Lung (tissue), 12 donors: ENCODE results near the gene LRRC8E. TPM values are rescaled to one million over a fixed set of nuclear protein-coding genes. Genes with fewer than 3 reads are reported as not detected.

Experiments
- ATAC-seq: fragments of 200-7000 bp; cut with Tn5 transposase; one replicate; pipeline ENCODE4 v1.9.1; 2020; ENCODE audit warnings: moderate number of reproducible peaks; ENCODE audit not compliant: insufficient read depth, low FRiP score
- DNase-seq, 3 donors: peaks; one replicate each; pipeline ENCODE4 v3.0.0-alpha.2; 2013 to 2017
- H3K27ac ChIP-seq, 2 donors: one replicate each; pipeline ENCODE4 v1.5.1; 2013; ENCODE audit warnings: mild to moderate bottlenecking in 2 of 2, moderate library complexity in 2 of 2, control low read depth in 1 of 2, inconsistent platforms in 1 of 2, low read depth in 1 of 2, low read length in 1 of 2
- H3K27me3 ChIP-seq, 3 donors: one replicate each; pipeline ENCODE4 v1.5.1; 2013; ENCODE audit warnings: low read length in 2 of 3; ENCODE audit not compliant: control insufficient read depth in 3 of 3, insufficient read depth in 3 of 3
- H3K36me3 ChIP-seq, 4 donors: one replicate each; pipeline ENCODE4 v1.5.1; 2013; ENCODE audit warnings: low read length in 4 of 4, mild to moderate bottlenecking in 1 of 4, moderate library complexity in 1 of 4; ENCODE audit not compliant: control insufficient read depth in 4 of 4, insufficient read depth in 4 of 4
- H3K4me1 ChIP-seq, 5 donors: one replicate each; pipeline ENCODE4 v1.5.1; 2013; ENCODE audit warnings: low read length in 5 of 5, mild to moderate bottlenecking in 2 of 5, moderate library complexity in 1 of 5; ENCODE audit not compliant: control insufficient read depth in 5 of 5, insufficient read depth in 5 of 5
- H3K4me3 ChIP-seq: one replicate; pipeline ENCODE4 v1.5.1; 2013; ENCODE audit warnings: mild to moderate bottlenecking, control low read depth, moderate library complexity
- H3K9ac ChIP-seq, 2 donors: one replicate each; pipeline ENCODE4 v1.5.1; 2013; ENCODE audit warnings: low read length in 2 of 2, control low read depth in 1 of 2; ENCODE audit not compliant: insufficient read depth in 1 of 2
- H3K9me3 ChIP-seq, 4 donors: one replicate each; pipeline ENCODE4 v1.5.1; 2013; ENCODE audit warnings: low read length in 3 of 4, mild to moderate bottlenecking in 1 of 4, moderate library complexity in 1 of 4; ENCODE audit not compliant: control insufficient read depth in 4 of 4, insufficient read depth in 3 of 4
- WGBS, 2 donors: extraction: QIAGEN DNeasy Blood & Tissue Kit; methylation state at CpG; one replicate each; pipeline ENCODE4 v1.1.7; 2013; 5-methylcytosine and 5-hydroxymethylcytosine counted together
- polyA plus RNA-seq, 2 donors: library from polyadenylated mRNA; stranded (reverse); fragments of 200-250 nt; gene quantifications; one replicate each; pipeline ENCODE4 v1.2.1, GENCODE V29; 2013
- total RNA-seq, 2 donors: library from RNA; depleted of rRNA in 1 of 2; stranded (reverse); fragments of >200 nt in 1 of 2; gene quantifications; one replicate each; pipeline ENCODE4 v1.2.1, GENCODE V29; 2014 to 2021
- TF ChIP-seq, protein P1 (sequence below): IDR thresholded peaks from 2 replicates; pipeline ENCODE4 v1.5.1; 2012; ENCODE audit warnings: mild to moderate bottlenecking; ENCODE audit errors: control extremely low read depth, extremely low read depth
- donor health status: control.
- donor health status: control.
- donor health status: Bipolar disorder and iron deficiency.
- donor health status: healthy.
- donor health status: DM: yes; HTN: yes; CAD: no.

The LRRC8E gene
- total and polyA plus RNA-seq, 4 donors, result 3.7 to 8.6 (median 5.3) TPM

- H3K4me3 ChIP-seq, result no peak overlapping the region
- H3K9me3 ChIP-seq, result no peaks in the 10 kb centered on the region
- no peak overlapping the region for H3K9ac ChIP-seq
- H3K36me3 ChIP-seq, result no peaks in the 10 kb centered on the region
- DNase-seq (no peak), ATAC-seq (no peak)
- 89 to 94% methylated on average over 10 to 11 of the region's 11 CpGs for whole genome bisulfite sequencing, 2 donors
- H3K27ac ChIP-seq, result no peak overlapping the region
- no peaks in the 10 kb centered on the region for H3K27me3 ChIP-seq
- H3K4me1 ChIP-seq, result peaks cover 0 to 6% (median 0%) of the 10 kb centered on the region in 5 donors
- TF ChIP-seq, protein P1, sequence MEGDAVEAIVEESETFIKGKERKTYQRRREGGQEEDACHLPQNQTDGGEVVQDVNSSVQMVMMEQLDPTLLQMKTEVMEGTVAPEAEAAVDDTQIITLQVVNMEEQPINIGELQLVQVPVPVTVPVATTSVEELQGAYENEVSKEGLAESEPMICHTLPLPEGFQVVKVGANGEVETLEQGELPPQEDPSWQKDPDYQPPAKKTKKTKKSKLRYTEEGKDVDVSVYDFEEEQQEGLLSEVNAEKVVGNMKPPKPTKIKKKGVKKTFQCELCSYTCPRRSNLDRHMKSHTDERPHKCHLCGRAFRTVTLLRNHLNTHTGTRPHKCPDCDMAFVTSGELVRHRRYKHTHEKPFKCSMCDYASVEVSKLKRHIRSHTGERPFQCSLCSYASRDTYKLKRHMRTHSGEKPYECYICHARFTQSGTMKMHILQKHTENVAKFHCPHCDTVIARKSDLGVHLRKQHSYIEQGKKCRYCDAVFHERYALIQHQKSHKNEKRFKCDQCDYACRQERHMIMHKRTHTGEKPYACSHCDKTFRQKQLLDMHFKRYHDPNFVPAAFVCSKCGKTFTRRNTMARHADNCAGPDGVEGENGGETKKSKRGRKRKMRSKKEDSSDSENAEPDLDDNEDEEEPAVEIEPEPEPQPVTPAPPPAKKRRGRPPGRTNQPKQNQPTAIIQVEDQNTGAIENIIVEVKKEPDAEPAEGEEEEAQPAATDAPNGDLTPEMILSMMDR, result no peak
Observed at GRCh38 chr19:7841751-7842660, 46.3 kb upstream of the LRRC8E start.

DNA sequence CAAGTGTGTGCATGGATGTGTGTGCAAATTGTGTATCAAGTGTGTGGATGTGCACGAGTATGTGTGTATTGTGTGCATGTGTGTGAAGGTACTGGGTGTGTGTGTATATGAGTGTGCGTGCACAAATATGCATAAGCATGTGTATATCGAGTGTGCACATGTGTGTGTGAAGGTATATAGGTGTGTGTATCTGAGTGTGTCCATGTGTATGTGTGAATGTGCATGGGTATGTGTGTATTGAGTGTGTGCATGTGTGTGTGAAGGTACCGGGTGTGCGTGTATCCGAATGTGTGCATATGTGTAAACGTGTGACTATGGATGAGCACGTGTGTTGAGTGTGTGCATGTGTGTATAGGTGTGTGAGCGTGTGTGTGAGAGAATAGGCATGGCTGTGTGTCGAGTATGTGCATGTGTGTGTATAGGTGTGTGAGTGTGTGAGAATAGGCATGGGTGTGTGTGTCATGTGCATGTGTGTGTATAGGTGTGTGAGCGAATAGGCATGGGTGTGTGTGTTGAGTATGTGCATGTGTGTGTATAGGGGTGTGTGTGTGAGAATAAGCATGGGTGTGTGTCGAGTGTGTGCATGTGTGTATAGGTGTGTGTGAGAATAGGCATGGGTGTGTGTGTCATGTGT, 45.5 kb upstream of the LRRC8E start:
- H3K4me3 ChIP-seq, result no peak overlapping the region
- WGBS, 2 donors, result 96 to 97% methylated on average over 12 of the region's 12 CpGs
- H3K36me3 ChIP-seq, result no peaks in the 10 kb centered on the region
- DNase-seq, result no peak
- no peaks in the 10 kb centered on the region for H3K9me3 ChIP-seq
- no peak for ATAC-seq
- H3K9ac ChIP-seq, result no peak overlapping the region
- no peak overlapping the region for H3K27ac ChIP-seq
- TF ChIP-seq, protein P1, result no peak
- peaks cover 0 to 6% (median 0%) of the 10 kb centered on the region in 5 donors for H3K4me1 ChIP-seq
- no peaks in the 10 kb centered on the region for H3K27me3 ChIP-seq

DNA sequence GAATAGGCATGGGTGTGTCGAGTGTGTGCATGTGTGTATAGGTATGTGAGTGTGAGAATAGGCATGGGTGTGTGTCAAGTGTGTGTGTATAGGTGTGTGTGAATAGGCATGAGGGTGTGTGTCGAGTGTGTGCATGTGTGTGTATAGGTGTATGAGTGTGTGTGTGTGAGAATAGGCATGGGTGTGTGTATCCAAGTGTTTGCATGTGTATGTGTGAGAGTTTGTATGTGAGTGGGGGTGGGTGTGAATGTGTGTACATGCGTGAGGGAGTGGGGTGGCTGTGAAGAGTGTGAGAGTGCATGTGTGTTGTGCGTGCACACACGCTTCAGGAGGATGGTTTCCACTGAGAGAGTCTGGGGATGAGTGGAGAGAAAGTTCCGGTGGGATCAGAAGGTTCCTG, 44.8 kb upstream of the LRRC8E start:
- Histone ChIP-seq H3K36me3 (no peaks in the 10 kb centered on the region), H3K4me1 (peaks cover 0 to 6% (median 0%) of the 10 kb centered on the region in 5 donors), H3K27me3 (no peaks in the 10 kb centered on the region), H3K4me3 (no peak overlapping the region), H3K9me3 (no peaks in the 10 kb centered on the region), H3K27ac (no peak overlapping the region), H3K9ac (no peak overlapping the region)
- WGBS, 2 donors, result 86 to 88% methylated on average over 6 of the region's 6 CpGs
- TF ChIP-seq, protein P1, result no peak
- no peak for DNase-seq
- ATAC-seq, result no peak
